Brain microvascular endothelial cell (primary cell): ENCODE measurements around the gene YLPM1.
A peak's percentile ranks its signal among the peaks of the same experiment; 100 is the strongest.

Experiments
- DNase-seq: peaks from one replicate; pipeline ENCODE4 v3.0.0-alpha.2; 2020
- H3K27ac ChIP-seq: fragments of 250-450 bp; sonication (Bioruptor Pico); 2 replicates; pipeline ENCODE4 v1.5.1; 2020; ENCODE audit warnings: mild to moderate bottlenecking, moderate library complexity
- H3K27me3 ChIP-seq: fragments of 250-450 bp; sonication (Bioruptor Pico); replicated peaks from 2 replicates; pipeline ENCODE4 v1.5.1; 2020; ENCODE audit warnings: mild to moderate bottlenecking
- H3K36me3 ChIP-seq: fragments of 250-450 bp; sonication (Bioruptor Pico); replicated peaks from 2 replicates; pipeline ENCODE4 v1.5.1; 2020; ENCODE audit warnings: mild to moderate bottlenecking
- H3K4me3 ChIP-seq: 2 replicates; pipeline ENCODE4 v1.5.1; 2011; ENCODE audit warnings: low read depth, mild to moderate bottlenecking, control low read depth, low read length, moderate library complexity
- CTCF ChIP-seq: IDR thresholded peaks from 2 replicates; pipeline ENCODE4 v1.5.1; 2011; ENCODE audit warnings: low read depth, mild to moderate bottlenecking, moderate library complexity, low read length, control low read depth, inconsistent platforms; ENCODE audit errors: missing control alignments
- in situ Hi-C: cut with HindIII; loops from 2 replicates; pipeline ENCODE4 v1.10.0; 2017; ENCODE audit warnings: low sequenced_read_pairs, low pct_ligation_motif_present

YLPM1 gene

GRCh38 chr14:74836251-74836960, 73.3 kb downstream of the YLPM1 start:
- H3K36me3 ChIP-seq = peaks cover 2% of the 10 kb centered on the region
- no peak for DNase-seq
- in situ Hi-C loops = no loop called here
- no peaks in the 10 kb centered on the region for H3K27me3 ChIP-seq
- TF ChIP-seq CTCF = no peak
- no peak overlapping the region for H3K4me3 ChIP-seq
- no peak overlapping the region for H3K27ac ChIP-seq

GRCh38 chr14:74838166-74838565, 75.0 kb downstream of the YLPM1 start:
- H3K4me3 ChIP-seq = no peak overlapping the region
- TF ChIP-seq CTCF = no peak
- H3K27me3 ChIP-seq = no peaks in the 10 kb centered on the region
- in situ Hi-C loops = no loop called here
- DNase-seq = no peak
- peaks cover 2% of the 10 kb centered on the region for H3K36me3 ChIP-seq
- H3K27ac ChIP-seq = no peak overlapping the region

- no peak overlapping the region for H3K4me3 ChIP-seq
- no peaks in the 10 kb centered on the region for H3K27me3 ChIP-seq
- H3K27ac ChIP-seq = no peak overlapping the region
- peaks cover 2% of the 10 kb centered on the region for H3K36me3 ChIP-seq
- in situ Hi-C loops = no loop called here
- no peak for DNase-seq
- no peak for TF ChIP-seq CTCF
Measured at GRCh38 chr14:74840603-74841030, 77.5 kb downstream of the YLPM1 start.

- Histone ChIP-seq H3K36me3 (peaks cover 2% of the 10 kb centered on the region), H3K27ac (no peak overlapping the region), H3K4me3 (no peak overlapping the region), H3K27me3 (no peaks in the 10 kb centered on the region)
- no peak for TF ChIP-seq CTCF
- in situ Hi-C loops = no loop called here
- no peak for DNase-seq
Measured at GRCh38 chr14:74841230-74842207, 78.4 kb downstream of the YLPM1 start.

GRCh38 chr14:74843653-74844052, 80.5 kb downstream of the YLPM1 start:
- DNase-seq = peak; percentile 39
- TF ChIP-seq CTCF = peak; percentile 30
- H3K4me3 ChIP-seq = no peak overlapping the region
- in situ Hi-C loops = no loop called here
- peaks cover 2% of the 10 kb centered on the region for H3K36me3 ChIP-seq
- no peaks in the 10 kb centered on the region for H3K27me3 ChIP-seq
- no peak overlapping the region for H3K27ac ChIP-seq
